Activated CD8-positive, alpha-beta memory T cell treated with anti-CD3 and anti-CD28 coated beads for 36 hours (primary cell): Measurements from ENCODE around the gene C19orf47. TPM values are rescaled to one million over a fixed set of nuclear protein-coding genes. Genes with fewer than 3 reads are reported as not detected.

Experiments
- CTCF ChIA-PET: fragments of 350-600 bp; sonication (Branson Sonifier 250); formaldehyde crosslinking; loops from one replicate; lab custom pipeline; 2021; ENCODE audit warnings: antibody characterized with exemption; lab: Charles Lee
- POLR2A ChIA-PET: fragments of 350-600 bp; sonication (Branson Sonifier 250); formaldehyde crosslinking; loops from one replicate; lab custom pipeline; 2021; ENCODE audit warnings: antibody characterized with exemption; lab: Charles Lee
- total RNA-seq, 2 experiments: library from RNA; stranded (reverse); gene quantifications; one replicate each; pipeline ENCODE4 v1.2.3, GENCODE V29; 2021

C19orf47 gene
- total RNA-seq, 2 experiments from 2014 or later: 25.2 to 25.9 TPM

- POLR2A ChIA-PET: no interaction called here
- CTCF ChIA-PET: no interaction called here
Observed at GRCh38 chr19:40323705-40324104, 24.5 kb downstream of the C19orf47 start.

- ChIA-PET CTCF (no interaction called here), POLR2A (no interaction called here)
Observed at GRCh38 chr19:40322951-40323615, 25.1 kb downstream of the C19orf47 start.

- POLR2A ChIA-PET: no interaction called here
- CTCF ChIA-PET: no interaction called here
Observed at GRCh38 chr19:40322271-40322610, 26.0 kb downstream of the C19orf47 start.

- CTCF ChIA-PET: no interaction called here
Observed at GRCh38 chr19:40321566-40322270, 26.5 kb downstream of the C19orf47 start.

GRCh38 chr19:40321076-40321475 is 27.1 kb downstream of the C19orf47 start:
- CTCF ChIA-PET: no interaction called here
- POLR2A ChIA-PET: no interaction called here

More at GRCh38 chr19:40321566-40322270, 26.5 kb downstream of the C19orf47 start:
- POLR2A ChIA-PET: no interaction called here

- ChIA-PET POLR2A (no interaction called here), CTCF (interaction anchor here (0.8 kb wide), 1 partner anchor 25 kb away, joined by 3 read pairs; no protein-coding TSS in a partner anchor)
Observed at GRCh38 chr19:40320558-40320935, 27.6 kb downstream of the C19orf47 start.

GRCh38 chr19:40317338-40317737 is 30.9 kb downstream of the C19orf47 start:
- POLR2A ChIA-PET: no interaction called here
- CTCF ChIA-PET: interaction anchor here (0.6 to 1.0 kb wide), 3 partner anchors 12 to 156 kb away, joined by 3 to 5 read pairs (median 4); no protein-coding TSS in a partner anchor

GRCh38 chr19:40315812-40316470 is 32.3 kb downstream of the C19orf47 start:
- POLR2A ChIA-PET: interaction anchor here (0.8 kb wide), 1 partner anchor 1946 kb away, joined by 3 read pairs; no protein-coding TSS in a partner anchor
- CTCF ChIA-PET: interaction anchor here (0.7 kb wide), 1 partner anchor 11 kb away, joined by 3 read pairs; no protein-coding TSS in a partner anchor

- POLR2A ChIA-PET: no interaction called here
Observed at GRCh38 chr19:40314656-40315055, 33.5 kb downstream of the C19orf47 start.

GRCh38 chr19:40313229-40313983 is 34.8 kb downstream of the C19orf47 start:
- ChIA-PET CTCF (interaction anchor here (1.9 kb wide), 1 partner anchor 8 kb away, joined by 6 read pairs; no protein-coding TSS in a partner anchor), POLR2A (no interaction called here)

More at GRCh38 chr19:40314656-40315055, 33.5 kb downstream of the C19orf47 start:
- CTCF ChIA-PET: interaction anchor here (1.9 kb wide), 1 partner anchor 10 kb away, joined by 6 read pairs; no protein-coding TSS in a partner anchor

GRCh38 chr19:40312533-40312932 is 35.7 kb downstream of the C19orf47 start:
- ChIA-PET CTCF (interaction anchor here (1.9 kb wide), 1 partner anchor 8 kb away, joined by 6 read pairs; no protein-coding TSS in a partner anchor), POLR2A (no interaction called here)

- ChIA-PET POLR2A (interaction anchor here (0.7 kb wide), 1 partner anchor 26 kb away, joined by 5 read pairs; no protein-coding TSS in a partner anchor), CTCF (no interaction called here)
Observed at GRCh38 chr19:40309666-40310065, 38.5 kb downstream of the C19orf47 start.

- ChIA-PET POLR2A (no interaction called here), CTCF (interaction anchor here (0.6 to 1.9 kb wide), 16 partner anchors 8 to 329 kb away, joined by 3 to 8 read pairs (median 3); partner anchors contain the start of gene BLVRB)
Observed at GRCh38 chr19:40305403-40305802, 42.8 kb downstream of the C19orf47 start.

- CTCF ChIA-PET: interaction anchor here (1.6 to 1.9 kb wide), 2 partner anchors 9 to 330 kb away, joined by 6 to 8 read pairs; no protein-coding TSS in a partner anchor
- POLR2A ChIA-PET: no interaction called here
Observed at GRCh38 chr19:40304306-40304705, 43.9 kb downstream of the C19orf47 start.

GRCh38 chr19:40303765-40304164 is 44.4 kb downstream of the C19orf47 start:
- CTCF ChIA-PET: no interaction called here
- POLR2A ChIA-PET: no interaction called here

- ChIA-PET POLR2A (no interaction called here), CTCF (interaction anchor here (0.6 kb wide), 1 partner anchor 49 kb away, joined by 4 read pairs; no protein-coding TSS in a partner anchor)
Observed at GRCh38 chr19:40302224-40303011, 45.8 kb downstream of the C19orf47 start.

- ChIA-PET CTCF (no interaction called here), POLR2A (no interaction called here)
Observed at GRCh38 chr19:40300668-40301067, 47.5 kb downstream of the C19orf47 start.

GRCh38 chr19:40298026-40298425 is 50.2 kb downstream of the C19orf47 start:
- POLR2A ChIA-PET: no interaction called here
- CTCF ChIA-PET: interaction anchor here (0.6 kb wide), 3 partner anchors 40 to 167 kb away, joined by 3 to 4 read pairs (median 3); no protein-coding TSS in a partner anchor
